SU-DHL-6 (cell line): ENCODE measurements around the gene SDK1.

Source experiments
- H2AFZ ChIP-seq: fragments of 200-600 bp; sonication (generic); 2 replicates; pipeline ENCODE4 v1.6.1; 2014; ENCODE audit warnings: low read depth, mild to moderate bottlenecking, moderate library complexity, mixed read lengths, antibody characterized with exemption, low read length; ENCODE audit not compliant: severe bottlenecking
- H3F3A ChIP-seq: fragments of 200-600 bp; shearing (Covaris generic); 2 replicates; pipeline ENCODE4 v1.6.0; 2016; ENCODE audit warnings: antibody characterized with exemption, mild to moderate bottlenecking; ENCODE audit not compliant: insufficient read depth
- H3K27ac ChIP-seq: fragments of 200-600 bp; sonication (generic); 2 replicates; pipeline ENCODE4 v1.5.1; 2016; ENCODE audit warnings: low read depth, mild to moderate bottlenecking, low read length, moderate library complexity, mixed read lengths
- H3K27me3 ChIP-seq: fragments of 200-600 bp; sonication (generic), shearing (Covaris generic); 2 replicates; pipeline ENCODE4 v1.6.0; 2014; ENCODE audit warnings: mild to moderate bottlenecking, low read length
- H3K36me3 ChIP-seq: fragments of 200-600 bp; sonication (generic); 2 replicates; pipeline ENCODE4 v1.6.1; 2014; ENCODE audit warnings: mild to moderate bottlenecking, low read length, mixed read lengths
- H3K4me2 ChIP-seq: fragments of 300-600, 200-600 bp; shearing (Covaris generic), sonication (generic); 2 replicates; pipeline ENCODE4 v1.6.0; 2014; ENCODE audit warnings: low read length, low read depth, mild to moderate bottlenecking; ENCODE audit not compliant: poor library complexity, severe bottlenecking
- H3K4me3 ChIP-seq: fragments of 200-600 bp; sonication (generic); 2 replicates; pipeline ENCODE4 v1.5.1; 2014; ENCODE audit warnings: antibody characterized with exemption, low read length, mild to moderate bottlenecking, mixed read lengths; ENCODE audit not compliant: insufficient read depth, poor library complexity, severe bottlenecking
- H3K79me2 ChIP-seq: fragments of 200-600 bp; sonication (generic); 2 replicates; pipeline ENCODE4 v1.6.1; 2014; ENCODE audit warnings: mild to moderate bottlenecking, low read length, moderate library complexity; ENCODE audit not compliant: insufficient read depth
- H3K9ac ChIP-seq: fragments of 200-600 bp; sonication (generic); 2 replicates; pipeline ENCODE4 v1.7.0; 2014; ENCODE audit warnings: mild to moderate bottlenecking, low read length
- H3K9me2 ChIP-seq: fragments of 200-600 bp; sonication (generic); replicated peaks from 2 replicates; pipeline ENCODE4 v1.6.1; 2014; ENCODE audit warnings: low read length; ENCODE audit not compliant: insufficient read depth
- H3K9me3 ChIP-seq: fragments of 200-600 bp; sonication (generic); 2 replicates; pipeline ENCODE4 v1.6.1; 2014; ENCODE audit warnings: low read length, mixed read lengths; ENCODE audit not compliant: insufficient read depth
- H4K20me1 ChIP-seq: fragments of 200-600 bp; sonication (generic); 2 replicates; pipeline ENCODE4 v1.6.1; 2014; ENCODE audit warnings: low read depth, mild to moderate bottlenecking, antibody characterized with exemption, low read length, moderate library complexity, mixed read lengths
- CTCF ChIP-seq: fragments of 200-600 bp; sonication (generic); IDR thresholded peaks from one replicate; pipeline ENCODE4 v1.5.1; 2017; ENCODE audit warnings: antibody characterized with exemption, mild to moderate bottlenecking, low read length, moderate library complexity; ENCODE audit not compliant: insufficient read depth, poor library complexity, severe bottlenecking
- EZH2phosphoT487 ChIP-seq: fragments of 200-600 bp; sonication (generic), shearing (Covaris generic); conservative IDR thresholded peaks from 2 replicates; pipeline ENCODE4 v1.6.1; 2018; ENCODE audit warnings: mild to moderate bottlenecking, antibody characterized with exemption, low read length, moderate library complexity, mixed read lengths

SDK1 gene

GRCh38 chr7:4077980-4078379 is 776.9 kb downstream of the SDK1 start:
- Histone ChIP-seq H3K79me2 (no peaks in the 10 kb centered on the region), H2AFZ (no peak overlapping the region), H3K4me2 (no peak overlapping the region), H3K9me3 (no peaks in the 10 kb centered on the region), H3K27me3 (no peaks in the 10 kb centered on the region), H3K36me3 (no peaks in the 10 kb centered on the region), H3F3A (no peaks in the 10 kb centered on the region), H3K27ac (no peak overlapping the region), H3K9me2 (no peaks in the 10 kb centered on the region), H3K9ac (no peak overlapping the region), H4K20me1 (no peaks in the 10 kb centered on the region), H3K4me3 (no peak overlapping the region)
- TF ChIP-seq CTCF (no peak), EZH2phosphoT487 (no peak)

DNA sequence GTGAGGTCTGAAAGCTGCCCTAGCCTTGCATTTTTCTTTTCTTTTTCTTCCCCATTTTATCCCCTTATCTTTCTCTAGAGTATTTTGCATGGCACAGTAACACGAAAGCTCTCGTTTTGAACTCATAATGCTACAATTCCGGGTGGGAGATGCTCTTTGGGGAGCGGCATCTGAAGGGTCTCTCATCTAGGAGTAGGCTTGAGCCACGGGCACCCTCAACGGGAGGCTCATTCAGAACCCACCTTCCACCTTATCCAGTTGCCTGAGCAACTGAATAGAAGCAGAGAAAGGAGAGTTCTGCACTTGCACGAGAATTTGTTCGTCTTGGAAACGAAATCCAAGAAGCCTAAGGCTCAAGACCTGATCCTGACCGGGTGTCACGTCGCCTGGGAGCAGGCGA is 777.5 kb downstream of the SDK1 start:
- H3K9me3 ChIP-seq = no peaks in the 10 kb centered on the region
- no peaks in the 10 kb centered on the region for H3F3A ChIP-seq
- no peak overlapping the region for H3K27ac ChIP-seq
- TF ChIP-seq EZH2phosphoT487 = no peak
- TF ChIP-seq CTCF = no peak
- no peak overlapping the region for H3K9ac ChIP-seq
- no peaks in the 10 kb centered on the region for H3K9me2 ChIP-seq
- no peak overlapping the region for H2AFZ ChIP-seq
- H3K4me2 ChIP-seq = no peak overlapping the region
- H3K4me3 ChIP-seq = no peak overlapping the region
- no peaks in the 10 kb centered on the region for H3K79me2 ChIP-seq
- no peaks in the 10 kb centered on the region for H4K20me1 ChIP-seq
- H3K36me3 ChIP-seq = no peaks in the 10 kb centered on the region
- no peaks in the 10 kb centered on the region for H3K27me3 ChIP-seq

GRCh38 chr7:4079366-4079765 is 778.3 kb downstream of the SDK1 start:
- TF ChIP-seq EZH2phosphoT487 (no peak), CTCF (no peak)
- H3K27ac ChIP-seq = no peak overlapping the region
- H3K36me3 ChIP-seq = no peaks in the 10 kb centered on the region
- no peak overlapping the region for H3K4me3 ChIP-seq
- H4K20me1 ChIP-seq = no peaks in the 10 kb centered on the region
- no peak overlapping the region for H3K9ac ChIP-seq
- no peak overlapping the region for H2AFZ ChIP-seq
- no peaks in the 10 kb centered on the region for H3K79me2 ChIP-seq
- H3K9me2 ChIP-seq = no peaks in the 10 kb centered on the region
- H3K27me3 ChIP-seq = no peaks in the 10 kb centered on the region
- no peaks in the 10 kb centered on the region for H3K9me3 ChIP-seq
- no peak overlapping the region for H3K4me2 ChIP-seq
- no peaks in the 10 kb centered on the region for H3F3A ChIP-seq

GRCh38 chr7:4079956-4080355 is 778.9 kb downstream of the SDK1 start:
- TF ChIP-seq CTCF (no peak), EZH2phosphoT487 (no peak)
- no peak overlapping the region for H3K27ac ChIP-seq
- H3K79me2 ChIP-seq = no peaks in the 10 kb centered on the region
- no peaks in the 10 kb centered on the region for H4K20me1 ChIP-seq
- H3K27me3 ChIP-seq = no peaks in the 10 kb centered on the region
- H3K9me2 ChIP-seq = no peaks in the 10 kb centered on the region
- no peaks in the 10 kb centered on the region for H3K36me3 ChIP-seq
- no peaks in the 10 kb centered on the region for H3F3A ChIP-seq
- no peak overlapping the region for H2AFZ ChIP-seq
- H3K4me2 ChIP-seq = no peak overlapping the region
- no peak overlapping the region for H3K4me3 ChIP-seq
- H3K9ac ChIP-seq = no peak overlapping the region
- no peaks in the 10 kb centered on the region for H3K9me3 ChIP-seq
